SK-N-SH treated with all-trans-retinoic acid at 6 μM for 48 hours (cell line): ENCODE measurements around the gene PPP1R36.

Source experiments
- ATAC-seq: fragments of 200-7000 bp; cut with Tn5 transposase; 3 replicates; pipeline ENCODE4 v1.9.1; 2020; ENCODE audit warnings: mild to moderate bottlenecking, moderate library complexity
- ARNTL ChIP-seq: fragments of 450-650 bp; formaldehyde crosslinking; IDR thresholded peaks from 2 replicates; pipeline ENCODE4 v1.5.0; 2020; ENCODE audit warnings: low read depth, mild to moderate bottlenecking, moderate library complexity, borderline replicate concordance
- BACH2 ChIP-seq: fragments of 250-450 bp; sonication (Bioruptor Pico); IDR thresholded peaks from 2 replicates; pipeline ENCODE4 v1.9.0; 2021; ENCODE audit warnings: mild to moderate bottlenecking, borderline replicate concordance
- CREB5 ChIP-seq: fragments of 250-450 bp; sonication (Bioruptor Pico); IDR thresholded peaks from 2 replicates; pipeline ENCODE4 v1.5.1; 2020; ENCODE audit warnings: low read depth, mild to moderate bottlenecking, moderate library complexity
- CSDC2 ChIP-seq: fragments of 250-450 bp; sonication (Bioruptor Pico); IDR thresholded peaks from 2 replicates; pipeline ENCODE4 v1.5.0; 2020; ENCODE audit warnings: mild to moderate bottlenecking, moderate library complexity
- CSRNP3 ChIP-seq: fragments of 250-450 bp; sonication (Bioruptor Pico); IDR thresholded peaks from 2 replicates; pipeline ENCODE4 v1.5.1; 2021; ENCODE audit warnings: mild to moderate bottlenecking, moderate library complexity
- ESRRG ChIP-seq: fragments of 250-450 bp; sonication (Bioruptor Pico); IDR thresholded peaks from 2 replicates; pipeline ENCODE4 v1.6.1; 2021; ENCODE audit warnings: mild to moderate bottlenecking
- ISL1 ChIP-seq: fragments of 250-450 bp; sonication (Bioruptor Pico); IDR thresholded peaks from 2 replicates; pipeline ENCODE4 v2.1.2; 2022; ENCODE audit warnings: mild to moderate bottlenecking, moderate library complexity
- OSR1 ChIP-seq: fragments of 250-450 bp; sonication (Bioruptor Pico); IDR thresholded peaks from 2 replicates; pipeline ENCODE4 v1.8.0; 2022; ENCODE audit warnings: moderate library complexity, mild to moderate bottlenecking, inconsistent platforms
- PATZ1 ChIP-seq: fragments of 250-450 bp; sonication (Bioruptor Pico); IDR thresholded peaks from 2 replicates; pipeline ENCODE4 v1.8.0; 2020; ENCODE audit warnings: mild to moderate bottlenecking, moderate library complexity, borderline replicate concordance
- POU6F1 ChIP-seq: fragments of 250-450 bp; sonication (Bioruptor Pico); IDR thresholded peaks from 2 replicates; pipeline ENCODE4 v1.8.0; 2021; ENCODE audit warnings: low read depth, mild to moderate bottlenecking, moderate library complexity, borderline replicate concordance
- PPARA ChIP-seq: fragments of 250-450 bp; sonication (Bioruptor Pico); IDR thresholded peaks from 2 replicates; pipeline ENCODE4 v1.5.0; 2020; ENCODE audit warnings: mild to moderate bottlenecking, borderline replicate concordance
- RARB ChIP-seq: fragments of 250-450 bp; sonication (Bioruptor Pico); IDR thresholded peaks from 2 replicates; pipeline ENCODE4 v1.8.0; 2021; ENCODE audit warnings: mild to moderate bottlenecking, moderate library complexity
- SNAI2 ChIP-seq: fragments of 250-450 bp; sonication (Bioruptor Pico); IDR thresholded peaks from 2 replicates; pipeline ENCODE4 v1.5.0; 2020; ENCODE audit warnings: mild to moderate bottlenecking, moderate library complexity
- TCF4 ChIP-seq: fragments of 250-450 bp; sonication (Bioruptor Pico); IDR thresholded peaks from 2 replicates; pipeline ENCODE4 v1.8.0; 2021; ENCODE audit warnings: mild to moderate bottlenecking, moderate library complexity, borderline replicate concordance
- TOX ChIP-seq: fragments of 250-450 bp; sonication (Bioruptor Pico); IDR thresholded peaks from 2 replicates; pipeline ENCODE4 v1.8.0; 2021; ENCODE audit warnings: mild to moderate bottlenecking, moderate library complexity, borderline replicate concordance
- ZC3H10 ChIP-seq: fragments of 250-450 bp; sonication (Bioruptor Pico); IDR thresholded peaks from 2 replicates; pipeline ENCODE4 v1.5.1; 2021; ENCODE audit warnings: mild to moderate bottlenecking, moderate library complexity
- ZFP3 ChIP-seq: fragments of 250-450 bp; sonication (Bioruptor Pico); IDR thresholded peaks from 2 replicates; pipeline ENCODE4 v1.5.0; 2020; ENCODE audit warnings: mild to moderate bottlenecking, moderate library complexity
- ZFP30 ChIP-seq: fragments of 450-650 bp; formaldehyde crosslinking; IDR thresholded peaks from 2 replicates; pipeline ENCODE4 v1.5.0; 2022; ENCODE audit warnings: mild to moderate bottlenecking, moderate library complexity
- ZNF565 ChIP-seq: fragments of 450-650 bp; formaldehyde crosslinking; conservative IDR thresholded peaks from 2 replicates; pipeline ENCODE4 v1.5.0; 2020; ENCODE audit warnings: low read depth, mild to moderate bottlenecking, moderate library complexity
- ZNF70 ChIP-seq: fragments of 450-650 bp; formaldehyde crosslinking; IDR thresholded peaks from 2 replicates; pipeline ENCODE4 v1.5.0; 2020; ENCODE audit warnings: mild to moderate bottlenecking, moderate library complexity
- ZNF8 ChIP-seq: fragments of 450-650 bp; formaldehyde crosslinking; IDR thresholded peaks from 2 replicates; pipeline ENCODE4 v1.5.0; 2020; ENCODE audit warnings: mild to moderate bottlenecking, moderate library complexity

PPP1R36 gene

GRCh38 chr14:64549791-64550620 lies at the start of gene PPP1R36:
TSS of gene PPP1R36 (plus strand) at chr14:64549961. CDS start at chr14:64549998, 37 bp downstream.
- TF ChIP-seq TCF4 (CRISPR knock-in tag) = no peak
- no peak for TF ChIP-seq CREB5 (CRISPR knock-in tag)
- no peak for TF ChIP-seq POU6F1 (CRISPR knock-in tag)
- TF ChIP-seq CSDC2 = no peak
- TF ChIP-seq ESRRG (CRISPR knock-in tag) = no peak
- no peak for TF ChIP-seq OSR1 (CRISPR knock-in tag)
- no peak for TF ChIP-seq TOX (CRISPR knock-in tag)
- no peak for TF ChIP-seq ARNTL (CRISPR knock-in tag)
- TF ChIP-seq ZNF8 (CRISPR knock-in tag) = no peak
- no peak for TF ChIP-seq CSRNP3 (CRISPR knock-in tag)
- TF ChIP-seq ZFP30 (CRISPR knock-in tag) = no peak
- no peak for TF ChIP-seq ZFP3
- no peak for TF ChIP-seq SNAI2 (CRISPR knock-in tag)
- TF ChIP-seq RARB = no peak

GRCh38 chr14:64500088-64500487 lies 49.7 kb upstream of the PPP1R36 start:
- ATAC-seq = no peak
- TF ChIP-seq PATZ1 (CRISPR knock-in tag) (no peak), ZFP30 (CRISPR knock-in tag) (no peak), TCF4 (CRISPR knock-in tag) (no peak), RARB (no peak), ZNF8 (CRISPR knock-in tag) (no peak), ZC3H10 (CRISPR knock-in tag) (no peak), ZNF70 (no peak), TOX (CRISPR knock-in tag) (no peak), CSDC2 (no peak)

More at GRCh38 chr14:64549791-64550620, at the start of gene PPP1R36:
- no peak; the same call in 2 of the 3 replicates for ATAC-seq

- peak; percentile 13 for ATAC-seq
- TF ChIP-seq ZFP3 (no peak), OSR1 (CRISPR knock-in tag) (no peak), TCF4 (CRISPR knock-in tag) (peak; percentile 21; the same call in 1 of the 2 replicates), POU6F1 (CRISPR knock-in tag) (no peak), BACH2 (CRISPR knock-in tag) (no peak), ZNF8 (CRISPR knock-in tag) (no peak), ISL1 (CRISPR knock-in tag) (0 out of 2 replicates have a peak, but pooled peaks have one; percentile 14), CREB5 (CRISPR knock-in tag) (no peak), ZNF70 (no peak), ZFP30 (CRISPR knock-in tag) (no peak), PATZ1 (CRISPR knock-in tag) (peak; percentile 66; the same call in 1 of the 2 replicates), ZNF565 (CRISPR knock-in tag) (no peak), SNAI2 (CRISPR knock-in tag) (no peak), ESRRG (CRISPR knock-in tag) (no peak), PPARA (no peak), ARNTL (CRISPR knock-in tag) (no peak)
These were observed 48.2 kb upstream of the PPP1R36 start for GRCh38 chr14:64501411-64502171.
